ENCODE data around the gene NCK2. TPM values are rescaled to one million over a fixed set of nuclear protein-coding genes. Genes with fewer than 3 reads are reported as not detected.

The NCK2 gene
- total and polyA plus RNA-seq, 9 of the 15 experiments (the other 6 are each of a cell fraction or from before 2014, with no cell fraction given) = 0.90 to 27.9 (median 15.9) TPM

DNA sequence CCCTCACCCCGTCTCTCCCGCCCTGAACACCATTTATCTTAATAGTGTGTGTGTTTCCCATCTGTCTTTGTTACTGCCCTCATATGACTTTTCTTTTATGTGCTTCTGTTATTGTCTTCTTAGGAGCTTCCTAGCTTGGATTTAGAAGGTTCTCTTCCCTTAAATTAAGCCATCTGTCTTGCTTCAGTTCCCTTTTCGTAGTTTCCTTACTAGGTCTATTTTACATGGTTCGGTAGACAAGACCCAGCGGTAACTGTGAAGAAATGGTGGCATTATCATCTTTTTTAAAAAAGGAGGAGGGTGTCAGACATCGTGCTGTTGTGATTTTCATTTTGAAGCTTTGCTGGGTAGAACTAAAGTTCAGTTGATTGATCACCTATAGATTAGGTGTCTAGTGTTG lies 10.3 kb downstream of the NCK2 start (continued):
- TF ChIP-seq SRSF9 (IDR thresholded peaks at IDR 0.05; ENCODE audit: borderline replicate concordance, low read depth, low read length) (no peak), ZNF764 (CRISPR knock-in tag; IDR thresholded peaks at IDR 0.05; ENCODE audit: low read depth) (no peak)

GRCh38 chr2:105755895-105756294 lies 11.2 kb downstream of the NCK2 start:
- Histone ChIP-seq H3K27ac (ENCODE audit: extremely low read depth, low read depth, low read length) (no peak overlapping the region), H3K4me1 (replicated peaks in 1 of 2; ENCODE audit: control insufficient read depth in 2 of 2, insufficient read depth in 2 of 2, low read length in 2 of 2) (peaks cover 0 to 2% of the 10 kb centered on the region in 2 experiments; a peak in 4 of 5 replicates)

More at GRCh38 chr2:105755895-105756294, 11.2 kb downstream of the NCK2 start:
- DNase-seq (ENCODE audit: extremely low read depth in 1 of 4, low spot score in 3 of 4) (no peak), ATAC-seq (no peak), FAIRE-seq (no peak)
- H3K4me2 ChIP-seq (ENCODE audit: insufficient read depth, low read length) = no peak overlapping the region
- in situ Hi-C loops (cut with MboI) (no loop called here), intact Hi-C loops (cut with micrococcal nuclease) (no loop called here)
- no peaks in the 10 kb centered on the region for H3K9me3 ChIP-seq (replicated peaks; ENCODE audit: control insufficient read depth, insufficient read depth, low read depth, low read length)
- no TSS peak for BruUV-seq (replicated peaks)
- H3K9me1 ChIP-seq (ENCODE audit: control insufficient read depth, insufficient read depth, low read length) = no peaks in the 10 kb centered on the region
- H3K27me3 ChIP-seq (ENCODE audit: control insufficient read depth in 2 of 2, insufficient read depth in 2 of 2, low read length in 2 of 2) = no peaks in the 10 kb centered on the region
- H3K9ac ChIP-seq (ENCODE audit: insufficient read depth in 1 of 2, low read depth in 2 of 2, low read length in 2 of 2) = no peak overlapping the region
- peaks cover 2% of the 10 kb centered on the region; the same call in 1 of the 3 replicates for H3K36me3 ChIP-seq (ENCODE audit: control insufficient read depth, insufficient read depth, low read length)
- peaks cover 10% of the 10 kb centered on the region; the same call in 1 of the 3 replicates for H3K79me2 ChIP-seq (ENCODE audit: control insufficient read depth, insufficient read depth, low read length)
- WGBS (ENCODE audit: insufficient coverage, low coverage, missing lambda C conversion rate) = 47% methylated on average over 4 of the region's 4 CpGs
- H4K20me1 ChIP-seq (replicated peaks; ENCODE audit: control insufficient read depth, insufficient read depth, low read length) = peaks cover 3% of the 10 kb centered on the region
- ChIA-PET POLR2A (interaction anchor here (1.4 to 2.1 kb wide), 2 partner anchors 8 to 9 kb away, joined by 6 to 7 read pairs; no protein-coding TSS in a partner anchor), CTCF (ENCODE audit: low intra/inter-chr PET ratio) (no interaction called here)
- no peak overlapping the region for H3K4me3 ChIP-seq
- no peak for TF ChIP-seq DACH1 (IDR thresholded peaks at IDR 0.05; ENCODE audit: partially characterized antibody)
- no peak for TF ChIP-seq PRPF4 (IDR thresholded peaks at IDR 0.05; ENCODE audit: insufficient read depth, low read depth, low read length, poor library complexity, severe bottlenecking)
- TF ChIP-seq FOXK1 (CRISPR knock-in tag; IDR thresholded peaks at IDR 0.05; ENCODE audit: borderline replicate concordance) = no peak
- TF ChIP-seq ZNF778 (CRISPR knock-in tag; IDR thresholded peaks at IDR 0.05) = no peak
- TF ChIP-seq SRSF3 (IDR thresholded peaks at IDR 0.05; ENCODE audit: insufficient read depth, low read length) = no peak
- no peak for TF ChIP-seq ZBTB33 (CRISPR knock-in tag; IDR thresholded peaks at IDR 0.05)
- TF ChIP-seq MBD1 (CRISPR knock-in tag; IDR thresholded peaks at IDR 0.05) = no peak
- H2AFZ ChIP-seq (ENCODE audit: low read depth, low read length) = no peak overlapping the region

Measured in K562 (cell line).